GM12891 (cell line): ENCODE results near the gene PRICKLE1.

Experiments
- DNase-seq: peaks from one replicate; pipeline ENCODE4 v3.0.0; 2011; ENCODE audit warnings: low spot score; ENCODE audit not compliant: insufficient read length
- FAIRE-seq: peaks from 2 replicates; lab custom pipeline; 2011; peaks lifted over from hg19 to GRCh38; lab: Jason Lieb, UNC
- PAX5 ChIP-seq: IDR thresholded peaks from 2 replicates; pipeline ENCODE4 v1.6.1; 2011; ENCODE audit warnings: low read length, moderate library complexity, mild to moderate bottlenecking; ENCODE audit not compliant: insufficient read depth, severe bottlenecking
- POLR2A ChIP-seq: IDR thresholded peaks from 2 replicates; pipeline ENCODE4 v1.6.1; 2011; ENCODE audit warnings: low read depth, low read length, control low read depth
- POLR2AphosphoS5 ChIP-seq: IDR thresholded peaks from 2 replicates; pipeline ENCODE4 v1.6.1; 2011; ENCODE audit warnings: low read depth, low read length, control low read depth
- POU2F2 ChIP-seq: IDR thresholded peaks from 2 replicates; pipeline ENCODE4 v1.6.1; 2011; ENCODE audit warnings: low read depth, mild to moderate bottlenecking, control low read depth, low read length, moderate library complexity
- SPI1 ChIP-seq: IDR thresholded peaks from 2 replicates; pipeline ENCODE4 v1.6.1; 2011; ENCODE audit warnings: low read depth, low read length, control low read depth
- TAF1 ChIP-seq: IDR thresholded peaks from 2 replicates; pipeline ENCODE4 v1.6.1; 2011; ENCODE audit warnings: low read depth, low read length, control low read depth

The PRICKLE1 gene

GRCh38 chr12:42590330-42590934 lies 886 bp upstream of the PRICKLE1 start:
- DNase-seq, result no peak
- FAIRE-seq, result no peak
- no peak for TF ChIP-seq POLR2AphosphoS5
- TF ChIP-seq POU2F2, result no peak
- no peak for TF ChIP-seq PAX5
- TF ChIP-seq SPI1, result no peak
- TF ChIP-seq POLR2A, result no peak

- TF ChIP-seq POU2F2, result no peak
- no peak for TF ChIP-seq POLR2A
- TF ChIP-seq TAF1, result no peak
- DNase-seq (no peak), FAIRE-seq (peak; percentile 52)
These were observed 752 bp downstream of the PRICKLE1 start for GRCh38 chr12:42588524-42589464.

GRCh38 chr12:42587601-42588523 lies 1.7 kb downstream of the PRICKLE1 start:
- DNase-seq (no peak), FAIRE-seq (no peak)
- TF ChIP-seq POLR2A (no peak), SPI1 (no peak), TAF1 (no peak), PAX5 (no peak), POLR2AphosphoS5 (no peak), POU2F2 (no peak)

GRCh38 chr12:42586268-42586667 lies 3.3 kb downstream of the PRICKLE1 start:
- TF ChIP-seq POLR2A (no peak), PAX5 (no peak)
- DNase-seq, result no peak
- no peak for FAIRE-seq

GRCh38 chr12:42585841-42586216 lies 3.7 kb downstream of the PRICKLE1 start:
- no peak for DNase-seq
- FAIRE-seq, result no peak

GRCh38 chr12:42585154-42585840 lies 4.2 kb downstream of the PRICKLE1 start:
- no peak for TF ChIP-seq SPI1
- no peak for TF ChIP-seq PAX5
- no peak for TF ChIP-seq POLR2A
- no peak for TF ChIP-seq POLR2AphosphoS5
- TF ChIP-seq TAF1, result no peak
- no peak for TF ChIP-seq POU2F2
- FAIRE-seq, result no peak
- no peak for DNase-seq

More at GRCh38 chr12:42585841-42586216, 3.7 kb downstream of the PRICKLE1 start:
- TF ChIP-seq POLR2AphosphoS5, result no peak
- TF ChIP-seq SPI1, result no peak
- no peak for TF ChIP-seq TAF1
- TF ChIP-seq POU2F2, result no peak
- TF ChIP-seq POLR2A, result no peak
- TF ChIP-seq PAX5, result no peak

- DNase-seq (no peak), FAIRE-seq (no peak)
- no peak for TF ChIP-seq SPI1
- TF ChIP-seq POLR2AphosphoS5, result no peak
- no peak for TF ChIP-seq PAX5
- TF ChIP-seq POU2F2, result no peak
- TF ChIP-seq POLR2A, result no peak
- TF ChIP-seq TAF1, result no peak
These were observed 4.9 kb downstream of the PRICKLE1 start for GRCh38 chr12:42584651-42585111.

- no peak for DNase-seq
- FAIRE-seq, result no peak
- TF ChIP-seq TAF1, result no peak
- TF ChIP-seq POLR2AphosphoS5, result no peak
- TF ChIP-seq POLR2A, result no peak
- no peak for TF ChIP-seq PAX5
- TF ChIP-seq SPI1, result no peak
- no peak for TF ChIP-seq POU2F2
These were observed 6.5 kb downstream of the PRICKLE1 start for GRCh38 chr12:42583016-42583415.
